ENCODE measurements around the gene BSDC1. TPM values are rescaled to one million over a fixed set of nuclear protein-coding genes. Genes with fewer than 3 reads are reported as not detected.

The BSDC1 gene
- total and polyA plus RNA-seq, 2 experiments from 2014 or later, result 56.2 to 78.7 TPM

- TF ChIP-seq, protein P1, sequence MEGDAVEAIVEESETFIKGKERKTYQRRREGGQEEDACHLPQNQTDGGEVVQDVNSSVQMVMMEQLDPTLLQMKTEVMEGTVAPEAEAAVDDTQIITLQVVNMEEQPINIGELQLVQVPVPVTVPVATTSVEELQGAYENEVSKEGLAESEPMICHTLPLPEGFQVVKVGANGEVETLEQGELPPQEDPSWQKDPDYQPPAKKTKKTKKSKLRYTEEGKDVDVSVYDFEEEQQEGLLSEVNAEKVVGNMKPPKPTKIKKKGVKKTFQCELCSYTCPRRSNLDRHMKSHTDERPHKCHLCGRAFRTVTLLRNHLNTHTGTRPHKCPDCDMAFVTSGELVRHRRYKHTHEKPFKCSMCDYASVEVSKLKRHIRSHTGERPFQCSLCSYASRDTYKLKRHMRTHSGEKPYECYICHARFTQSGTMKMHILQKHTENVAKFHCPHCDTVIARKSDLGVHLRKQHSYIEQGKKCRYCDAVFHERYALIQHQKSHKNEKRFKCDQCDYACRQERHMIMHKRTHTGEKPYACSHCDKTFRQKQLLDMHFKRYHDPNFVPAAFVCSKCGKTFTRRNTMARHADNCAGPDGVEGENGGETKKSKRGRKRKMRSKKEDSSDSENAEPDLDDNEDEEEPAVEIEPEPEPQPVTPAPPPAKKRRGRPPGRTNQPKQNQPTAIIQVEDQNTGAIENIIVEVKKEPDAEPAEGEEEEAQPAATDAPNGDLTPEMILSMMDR (IDR thresholded peaks at IDR 0.05; ENCODE audit: low read depth, low read length), result no peak
- Histone ChIP-seq H3K4me1 (ENCODE audit: low read depth) (peaks cover 3% of the 10 kb centered on the region), H3K27me3 (no peaks in the 10 kb centered on the region), H3K4me3 (no peak overlapping the region), H3K27ac (no peak overlapping the region), H3K9me3 (ENCODE audit: low read depth) (no peaks in the 10 kb centered on the region), H3K36me3 (no peaks in the 10 kb centered on the region)
- peak in 1 of 2 donors; percentile 67 for DNase-seq (ENCODE audit: low read depth in 1 of 2, low spot score in 1 of 2)
Measured at GRCh38 chr1:32339363-32339978, 54.8 kb downstream of the BSDC1 start.

GRCh38 chr1:32338637-32339145, 55.5 kb downstream of the BSDC1 start:
- Histone ChIP-seq H3K27ac (no peak overlapping the region), H3K9me3 (ENCODE audit: low read depth) (no peaks in the 10 kb centered on the region), H3K4me3 (no peak overlapping the region), H3K4me1 (ENCODE audit: low read depth) (peaks cover 7% of the 10 kb centered on the region), H3K27me3 (no peaks in the 10 kb centered on the region), H3K36me3 (peaks cover under 1% of the 10 kb centered on the region)
- no peak for DNase-seq (ENCODE audit: low read depth in 1 of 2, low spot score in 1 of 2)
- TF ChIP-seq, protein P1 (IDR thresholded peaks at IDR 0.05; ENCODE audit: low read depth, low read length), result no peak

- DNase-seq (ENCODE audit: low read depth in 1 of 2, low spot score in 1 of 2), result peak in 1 of 2 donors; percentile 84
- Histone ChIP-seq H3K36me3 (peaks cover 6% of the 10 kb centered on the region), H3K27me3 (no peaks in the 10 kb centered on the region), H3K4me1 (ENCODE audit: low read depth) (peaks cover 7% of the 10 kb centered on the region), H3K9me3 (ENCODE audit: low read depth) (no peaks in the 10 kb centered on the region), H3K27ac (no peak overlapping the region), H3K4me3 (no peak overlapping the region)
- TF ChIP-seq, protein P1 (IDR thresholded peaks at IDR 0.05; ENCODE audit: low read depth, low read length), result no peak
Measured at GRCh38 chr1:32337855-32338636, 56.2 kb downstream of the BSDC1 start.

DNA sequence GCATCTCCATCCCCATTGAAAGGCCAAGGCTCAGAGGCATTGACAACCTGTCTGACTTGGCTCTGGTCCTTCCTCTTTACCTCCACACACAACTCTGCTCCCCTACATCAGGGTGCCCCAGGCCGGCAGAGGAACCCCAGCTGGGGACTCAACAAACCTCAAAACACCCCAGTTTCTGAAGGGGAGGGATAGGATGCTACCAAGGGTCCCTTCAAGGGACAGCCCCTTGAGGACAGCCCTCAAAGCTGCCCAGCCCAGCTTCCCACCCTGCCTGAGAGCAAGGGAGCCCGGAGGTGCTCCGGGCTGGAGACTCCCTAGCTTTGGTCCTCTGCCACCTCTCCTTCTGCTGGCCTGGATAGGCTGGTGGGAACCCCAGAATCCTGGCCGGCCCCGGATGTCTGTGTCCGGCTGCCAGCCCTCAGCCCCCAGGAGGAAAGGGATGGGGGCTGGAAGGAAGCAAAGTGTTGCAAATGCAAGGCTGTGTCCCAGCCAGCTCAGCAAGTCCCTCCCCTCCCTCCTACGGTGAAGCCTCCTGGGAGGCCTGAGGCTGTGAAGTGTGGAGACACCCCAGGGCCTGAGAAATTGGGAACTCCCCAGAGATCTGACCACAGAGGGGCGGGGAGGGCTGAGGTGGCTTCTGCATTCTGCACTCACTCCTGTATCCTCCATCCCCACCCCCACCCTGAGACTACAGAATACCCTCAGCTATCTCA, 57.1 kb downstream of the BSDC1 start:
- Histone ChIP-seq H3K9me3 (ENCODE audit: low read depth) (no peaks in the 10 kb centered on the region), H3K27me3 (no peaks in the 10 kb centered on the region), H3K27ac (no peak overlapping the region), H3K4me3 (no peak overlapping the region), H3K4me1 (ENCODE audit: low read depth) (peaks cover 7% of the 10 kb centered on the region), H3K36me3 (peaks cover 9% of the 10 kb centered on the region)
- DNase-seq (ENCODE audit: low read depth in 1 of 2, low spot score in 1 of 2), result peak in 1 of 2 donors; percentile 77
- TF ChIP-seq, protein P1 (IDR thresholded peaks at IDR 0.05; ENCODE audit: low read depth, low read length), result no peak

DNA sequence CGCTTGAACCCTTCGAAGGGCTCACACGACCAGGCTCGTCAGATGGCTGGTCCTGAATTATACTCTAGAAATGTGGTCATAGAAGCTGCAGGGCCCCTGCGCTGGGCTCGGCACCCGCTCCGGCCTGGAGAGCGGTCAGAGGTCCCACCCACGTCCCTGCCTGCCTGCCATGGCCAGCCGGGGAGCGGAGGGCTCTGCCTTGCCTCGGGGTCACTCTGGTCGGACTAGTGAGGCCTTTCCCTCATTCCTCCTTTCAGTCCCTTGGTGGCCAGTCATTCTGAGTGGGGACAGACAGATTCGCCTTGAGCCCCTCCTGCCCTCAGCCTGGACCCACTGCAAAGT, 57.7 kb downstream of the BSDC1 start:
- Histone ChIP-seq H3K27ac (no peak overlapping the region), H3K4me3 (peak overlapping the region; percentile 100)

More for the DNA sequence above, 57.7 kb downstream of the BSDC1 start:
- H3K36me3 ChIP-seq, result peaks cover 13% of the 10 kb centered on the region
- peaks cover 7% of the 10 kb centered on the region for H3K4me1 ChIP-seq (ENCODE audit: low read depth)
- H3K27me3 ChIP-seq, result no peaks in the 10 kb centered on the region
- DNase-seq (ENCODE audit: low read depth in 1 of 2, low spot score in 1 of 2), result no peak
- H3K9me3 ChIP-seq (ENCODE audit: low read depth), result no peaks in the 10 kb centered on the region
- TF ChIP-seq, protein P1 (IDR thresholded peaks at IDR 0.05; ENCODE audit: low read depth, low read length), result no peak
